A549 (cell line): ENCODE measurements around the gene ACVR1B. TPM values are rescaled to one million over a fixed set of nuclear protein-coding genes. Genes with fewer than 3 reads are reported as not detected.

Source experiments
- ATAC-seq, 2 experiments: fragments of 200-7000 bp in 1 of 2; fragments of >200 bp in 1 of 2; cut with Nextera tagmentation in 1 of 2; cut with Tn5 transposase in 1 of 2; 3 replicates each; pipeline versions ENCODE4 v1.8.0 to v1.9.1; 2018 to 2020; ENCODE audit warnings: mild to moderate bottlenecking in 1 of 2, moderate library complexity in 1 of 2
- CTCF ChIA-PET: fragments of 300-600 bp; sonication (Branson Sonifier 250); formaldehyde crosslinking; extraction: SDS; loops from one replicate; lab custom pipeline; 2021; ENCODE audit warnings: antibody characterized with exemption, inconsistent platforms; lab: Yijun Ruan, JAX
- POLR2A ChIA-PET: fragments of 350-600 bp; formaldehyde crosslinking; extraction: SDS; loops from one replicate; lab custom pipeline; 2021; ENCODE audit warnings: antibody characterized with exemption, inconsistent platforms; lab: Yijun Ruan, JAX
- DNase-seq, 2 experiments: peaks; one replicate each; pipeline versions ENCODE4 v3.0.0 to v3.0.0-alpha.2; 2011 to 2016; ENCODE audit warnings: low read depth in 1 of 2, low spot score in 1 of 2
- FAIRE-seq: peaks from 2 replicates; lab custom pipeline; 2011; peaks lifted over from hg19 to GRCh38; lab: Jason Lieb, UNC
- H3K27ac ChIP-seq, 2 experiments: fragments of >200 bp; sonication (Bioruptor Twin); formaldehyde crosslinking; 3 replicates each; pipeline ENCODE4 v1.5.1; 2016 to 2017
- H3K4me1 ChIP-seq: fragments of >200 bp; sonication (Bioruptor Twin); formaldehyde crosslinking; 3 replicates; pipeline ENCODE4 v1.6.1; 2016
- H3K4me2 ChIP-seq: fragments of >200 bp; sonication (Bioruptor Twin); formaldehyde crosslinking; 3 replicates; pipeline ENCODE4 v1.6.1; 2016
- H3K4me3 ChIP-seq: fragments of >200 bp; sonication (Bioruptor Twin); formaldehyde crosslinking; 3 replicates; pipeline ENCODE4 v1.5.1; 2016
- H3K9me3 ChIP-seq: fragments of >200 bp; sonication (Bioruptor Twin); formaldehyde crosslinking; 3 replicates; pipeline ENCODE4 v1.6.1; 2016
- CBX8 ChIP-seq: fragments of 200-600 bp; sonication (generic); IDR thresholded peaks from 2 replicates; pipeline ENCODE4 v1.6.1; 2016
- EP300 ChIP-seq, 2 experiments: fragments of >200 bp; sonication (Bioruptor Twin); formaldehyde crosslinking; IDR thresholded peaks; 2 replicates in 1 of 2; 3 replicates in 1 of 2; pipeline ENCODE4 v1.6.1; 2016 to 2017
- FOSB ChIP-seq: fragments of 250-450 bp; sonication (Bioruptor Pico); IDR thresholded peaks from 2 replicates; pipeline ENCODE4 v1.5.0; 2020; ENCODE audit warnings: mild to moderate bottlenecking, moderate library complexity
- FOSL2 ChIP-seq, 2 experiments: fragments of 450-650 bp in 1 of 2; fragments of >200 bp in 1 of 2; sonication (Bioruptor Twin) in 1 of 2; formaldehyde crosslinking; IDR thresholded peaks; 2 replicates each; pipeline versions ENCODE4 v1.5.0 to v1.6.1; 2016 to 2020; ENCODE audit warnings: mild to moderate bottlenecking in 1 of 2, moderate library complexity in 1 of 2
- HOXA7 ChIP-seq: fragments of 250-450 bp; sonication (Bioruptor Pico); IDR thresholded peaks from 2 replicates; pipeline ENCODE4 v1.5.0; 2020; ENCODE audit warnings: mild to moderate bottlenecking, moderate library complexity
- HOXB13 ChIP-seq: fragments of 250-450 bp; sonication (Bioruptor Pico); IDR thresholded peaks from 2 replicates; pipeline ENCODE4 v1.5.0; 2020; ENCODE audit warnings: low read depth, mild to moderate bottlenecking, moderate library complexity
- MAZ ChIP-seq: fragments of 150-350 bp; IDR thresholded peaks from 2 replicates; pipeline ENCODE4 v1.6.1; 2014; ENCODE audit warnings: antibody characterized with exemption, low read depth, low read length, borderline replicate concordance
- POLR2A ChIP-seq: IDR thresholded peaks from 2 replicates; pipeline ENCODE4 v1.6.1; 2012; ENCODE audit warnings: mild to moderate bottlenecking, low read length
- POLR2AphosphoS2 ChIP-seq: conservative IDR thresholded peaks from 2 replicates; pipeline ENCODE4 v1.6.1; 2012; ENCODE audit warnings: low read length, improper control_type of control experiment, inconsistent platforms
- RAD21 ChIP-seq, 2 experiments: fragments of >200 bp in 1 of 2; sonication (Bioruptor Twin) in 1 of 2; formaldehyde crosslinking in 1 of 2; IDR thresholded peaks in 1 of 2; conservative IDR thresholded peaks in 1 of 2; 2 replicates in 1 of 2; 3 replicates in 1 of 2; pipeline ENCODE4 v1.6.1; 2012 to 2018; ENCODE audit warnings: inconsistent platforms in 1 of 2
- RARB ChIP-seq: fragments of 250-450 bp; sonication (Bioruptor Pico); IDR thresholded peaks from 2 replicates; pipeline ENCODE4 v1.8.0; 2021; ENCODE audit warnings: mild to moderate bottlenecking, moderate library complexity
- RNF2 ChIP-seq: fragments of 200-600 bp; sonication (generic); IDR thresholded peaks from 2 replicates; pipeline ENCODE4 v1.6.1; 2016; ENCODE audit warnings: low read depth, mild to moderate bottlenecking, antibody characterized with exemption, moderate library complexity, borderline replicate concordance
- SMC3 ChIP-seq: fragments of >200 bp; sonication (Bioruptor Twin); formaldehyde crosslinking; IDR thresholded peaks from 3 replicates; pipeline ENCODE4 v1.6.1; 2018; ENCODE audit warnings: inconsistent platforms
- ZC3H11A ChIP-seq: fragments of 450-650 bp; IDR thresholded peaks from 2 replicates; pipeline ENCODE4 v1.6.1; 2014; ENCODE audit warnings: antibody characterized with exemption, mild to moderate bottlenecking
- WGBS: methylation state at CpG from one replicate; pipeline ENCODE4 v1.1.6; 2017; ENCODE audit errors: missing lambda C conversion rate; 5-methylcytosine and 5-hydroxymethylcytosine counted together
- polyA plus RNA-seq, 4 experiments: library from polyadenylated mRNA; depleted of rRNA in 3 of 4; stranded (reverse); fragments of >200 nt; fragmentation: RNase III in 1 of 4; extraction: RNeasy Plus Mini Kit Qiagen cat#74134 plus additional on column Dnase treatment in 1 of 4; gene quantifications; 2 replicates in 3 of 4; 3 replicates in 1 of 4; pipeline ENCODE4 v1.2.3, GENCODE V29; 2011 to 2017
- TF ChIP-seq, protein P1 (sequence below): fragments of 250-450 bp; sonication (Bioruptor Pico); IDR thresholded peaks from 2 replicates; pipeline ENCODE4 v1.5.0; 2020; ENCODE audit warnings: low read depth, mild to moderate bottlenecking, moderate library complexity
- TF ChIP-seq, protein P2 (sequence below): fragments of 150-350 bp; IDR thresholded peaks from 2 replicates; pipeline ENCODE4 v1.6.1; 2014; ENCODE audit warnings: low read depth, mild to moderate bottlenecking, low read length
- TF ChIP-seq, protein P3 (sequence below): fragments of >200 bp; sonication (Bioruptor Twin); formaldehyde crosslinking; IDR thresholded peaks from 3 replicates; pipeline ENCODE4 v1.5.1; 2016

Gene ACVR1B
- polyA plus RNA-seq, 2 of the 4 experiments (the other 2 are of a cell fraction): 15.2 to 18.4 TPM

DNA sequence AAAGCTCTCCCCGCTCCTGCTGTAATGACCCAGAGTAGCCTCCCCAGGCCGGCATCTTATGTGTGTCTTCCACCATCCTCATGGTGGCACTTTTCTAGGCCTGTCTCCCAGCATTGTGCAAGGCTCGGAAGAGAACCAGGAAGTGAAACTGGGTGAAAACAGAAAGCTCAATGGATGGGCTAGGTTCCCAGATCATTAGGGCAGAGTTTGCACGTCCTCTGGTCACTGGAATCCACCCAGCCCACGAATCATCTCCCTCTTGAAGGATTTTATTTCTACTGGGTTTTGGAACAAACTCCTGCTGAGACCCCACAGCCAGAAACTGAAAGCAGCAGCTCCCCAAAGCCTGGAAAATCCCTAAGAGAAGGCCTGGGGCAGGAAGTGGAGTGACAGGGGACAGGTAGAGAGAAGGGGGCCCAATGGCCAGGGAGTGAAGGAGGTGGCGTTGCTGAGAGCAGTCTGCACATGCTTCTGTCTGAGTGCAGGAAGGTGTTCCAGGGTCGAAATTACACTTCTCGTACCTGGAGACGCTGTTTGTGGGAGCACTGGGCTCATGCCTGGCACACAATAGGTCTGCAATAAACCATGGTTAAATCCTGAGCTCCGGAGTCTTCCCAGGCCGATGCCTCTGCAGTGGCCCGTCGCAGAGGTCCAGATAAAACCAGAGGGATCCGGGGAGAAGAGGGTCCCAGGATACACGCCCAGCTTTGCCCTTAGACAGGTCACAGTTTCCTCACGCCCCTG is 28.6 kb upstream of the ACVR1B start (continued):
- TF ChIP-seq, protein P1, sequence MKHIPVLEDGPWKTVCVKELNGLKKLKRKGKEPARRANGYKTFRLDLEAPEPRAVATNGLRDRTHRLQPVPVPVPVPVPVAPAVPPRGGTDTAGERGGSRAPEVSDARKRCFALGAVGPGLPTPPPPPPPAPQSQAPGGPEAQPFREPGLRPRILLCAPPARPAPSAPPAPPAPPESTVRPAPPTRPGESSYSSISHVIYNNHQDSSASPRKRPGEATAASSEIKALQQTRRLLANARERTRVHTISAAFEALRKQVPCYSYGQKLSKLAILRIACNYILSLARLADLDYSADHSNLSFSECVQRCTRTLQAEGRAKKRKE (CRISPR knock-in tag): no peak
- TF ChIP-seq ZC3H11A: no peak

DNA sequence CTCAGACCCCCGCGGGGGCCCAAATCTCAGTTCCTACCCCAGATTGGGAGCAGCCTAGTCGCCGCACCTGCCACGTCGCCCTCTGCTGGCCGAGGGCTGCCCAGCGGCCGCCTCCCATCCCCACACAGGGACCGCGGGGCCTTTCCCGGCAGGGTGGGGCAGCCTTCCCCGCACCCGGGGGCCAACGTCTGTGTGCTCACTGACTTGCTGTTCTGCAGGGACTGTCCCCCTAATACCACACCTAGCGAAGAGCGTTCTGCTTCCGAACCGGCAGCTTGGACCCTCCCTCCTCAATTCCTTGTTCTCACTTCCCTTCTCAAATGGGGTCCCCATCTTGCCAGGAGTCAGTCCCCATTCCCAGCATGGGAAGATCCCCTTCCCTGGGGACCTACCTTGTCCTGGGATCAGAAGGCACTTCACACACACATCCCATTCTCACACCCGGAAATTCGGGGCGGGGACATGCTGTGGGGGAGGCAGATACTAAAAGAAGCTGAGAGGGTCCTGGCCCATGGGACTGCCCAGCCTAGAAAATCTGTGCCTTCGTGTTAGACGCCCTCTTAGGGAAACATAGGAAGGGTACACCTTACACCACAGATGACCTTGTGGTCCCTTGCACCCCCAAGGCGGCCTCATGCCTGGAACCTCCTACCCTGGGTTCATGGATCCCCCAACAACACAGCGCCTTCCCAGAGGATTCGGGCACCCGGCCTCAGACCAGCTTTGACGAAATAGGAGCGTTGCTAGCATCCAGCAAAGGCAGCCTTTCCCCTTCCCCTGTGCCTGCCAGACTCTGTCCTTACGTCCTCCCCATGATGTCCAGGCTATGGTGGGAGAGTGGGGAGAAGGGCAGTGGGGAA is 27.8 kb upstream of the ACVR1B start:
- Histone ChIP-seq H3K4me2 (peak overlapping the region; percentile 58), H3K4me1 (peaks cover 7% of the 10 kb centered on the region; the same call in 2 of the 3 replicates), H3K27ac (peak overlapping the region in 1 of 2 experiments; percentile 58; a peak in 2 of 6 replicates), H3K9me3 (no peaks in the 10 kb centered on the region), H3K4me3 (no peak overlapping the region)
- WGBS: 29% methylated on average over 31 of the region's 31 CpGs
- DNase-seq (peak in 1 of 2 experiments; percentile 49), ATAC-seq (peak; percentile 75 to 93; a peak in 4 of 6 replicates), FAIRE-seq (no peak)
- ChIA-PET CTCF (interaction anchor here (0.8 to 5.2 kb wide), 36 partner anchors 10 to 583 kb away, joined by 3 to 69 read pairs (median 5); partner anchors contain the start of genes ACVRL1 and ANKRD33), POLR2A (no interaction called here)
- TF ChIP-seq, protein P1 (CRISPR knock-in tag): no peak
- TF ChIP-seq, protein P2, sequence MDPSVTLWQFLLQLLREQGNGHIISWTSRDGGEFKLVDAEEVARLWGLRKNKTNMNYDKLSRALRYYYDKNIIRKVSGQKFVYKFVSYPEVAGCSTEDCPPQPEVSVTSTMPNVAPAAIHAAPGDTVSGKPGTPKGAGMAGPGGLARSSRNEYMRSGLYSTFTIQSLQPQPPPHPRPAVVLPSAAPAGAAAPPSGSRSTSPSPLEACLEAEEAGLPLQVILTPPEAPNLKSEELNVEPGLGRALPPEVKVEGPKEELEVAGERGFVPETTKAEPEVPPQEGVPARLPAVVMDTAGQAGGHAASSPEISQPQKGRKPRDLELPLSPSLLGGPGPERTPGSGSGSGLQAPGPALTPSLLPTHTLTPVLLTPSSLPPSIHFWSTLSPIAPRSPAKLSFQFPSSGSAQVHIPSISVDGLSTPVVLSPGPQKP: no peak
- TF ChIP-seq POLR2AphosphoS2: no peak
- no peak for TF ChIP-seq CBX8
- peak; percentile 55 for TF ChIP-seq SMC3
- TF ChIP-seq POLR2A: no peak
- TF ChIP-seq HOXB13 (CRISPR knock-in tag): no peak
- no peak for TF ChIP-seq RARB (CRISPR knock-in tag)
- TF ChIP-seq FOSL2 (IDR thresholded peaks at IDR 0.05): no peak
- TF ChIP-seq FOSL2 (CRISPR knock-in tag; IDR thresholded peaks at IDR 0.05): no peak
- peak; percentile 31 to 34; a peak in 3 of 5 replicates for TF ChIP-seq RAD21 (conservative IDR thresholded peaks at IDR 0.05 in 1 of 2, IDR thresholded peaks at IDR 0.05 in 1 of 2)
- no peak for TF ChIP-seq HOXA7 (CRISPR knock-in tag)
- TF ChIP-seq, protein P3, sequence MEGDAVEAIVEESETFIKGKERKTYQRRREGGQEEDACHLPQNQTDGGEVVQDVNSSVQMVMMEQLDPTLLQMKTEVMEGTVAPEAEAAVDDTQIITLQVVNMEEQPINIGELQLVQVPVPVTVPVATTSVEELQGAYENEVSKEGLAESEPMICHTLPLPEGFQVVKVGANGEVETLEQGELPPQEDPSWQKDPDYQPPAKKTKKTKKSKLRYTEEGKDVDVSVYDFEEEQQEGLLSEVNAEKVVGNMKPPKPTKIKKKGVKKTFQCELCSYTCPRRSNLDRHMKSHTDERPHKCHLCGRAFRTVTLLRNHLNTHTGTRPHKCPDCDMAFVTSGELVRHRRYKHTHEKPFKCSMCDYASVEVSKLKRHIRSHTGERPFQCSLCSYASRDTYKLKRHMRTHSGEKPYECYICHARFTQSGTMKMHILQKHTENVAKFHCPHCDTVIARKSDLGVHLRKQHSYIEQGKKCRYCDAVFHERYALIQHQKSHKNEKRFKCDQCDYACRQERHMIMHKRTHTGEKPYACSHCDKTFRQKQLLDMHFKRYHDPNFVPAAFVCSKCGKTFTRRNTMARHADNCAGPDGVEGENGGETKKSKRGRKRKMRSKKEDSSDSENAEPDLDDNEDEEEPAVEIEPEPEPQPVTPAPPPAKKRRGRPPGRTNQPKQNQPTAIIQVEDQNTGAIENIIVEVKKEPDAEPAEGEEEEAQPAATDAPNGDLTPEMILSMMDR: peak; percentile 80

DNA sequence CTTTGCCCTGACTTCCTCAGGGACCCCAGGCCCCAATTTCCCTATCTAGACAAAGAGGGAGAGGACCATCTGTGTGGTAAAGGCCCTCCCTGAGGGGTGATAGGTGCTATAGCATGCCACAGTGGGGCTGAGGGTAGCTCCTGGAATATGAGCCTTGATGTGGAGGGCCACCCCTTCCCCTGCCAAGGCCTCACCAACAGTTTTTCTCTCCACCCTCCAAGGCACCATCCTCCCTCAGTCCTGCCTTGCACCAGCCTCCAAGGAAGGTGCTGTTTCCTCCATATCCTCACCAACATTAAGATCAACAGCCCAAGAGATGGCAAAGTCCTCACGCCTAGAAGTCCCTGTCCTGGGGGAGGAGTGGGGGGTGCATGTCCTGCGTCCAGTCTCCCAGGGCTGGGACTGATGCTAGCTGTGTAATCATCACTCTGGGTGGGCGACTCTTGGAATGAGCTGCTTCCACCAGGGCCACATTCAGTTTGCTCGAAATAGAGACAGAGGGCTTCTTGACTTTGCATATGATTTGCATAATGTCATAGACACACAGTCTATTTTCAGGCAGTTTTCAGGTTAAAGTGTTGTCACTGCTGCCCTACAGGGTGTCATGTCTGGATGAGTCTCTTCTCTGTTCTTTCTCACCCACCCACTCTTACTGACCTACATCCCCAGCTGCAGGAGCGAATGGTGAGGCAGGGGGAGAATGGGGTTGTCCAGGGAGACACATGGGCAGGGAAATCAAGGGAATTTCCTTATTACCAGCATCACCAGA is 26.8 kb upstream of the ACVR1B start:
- POLR2A ChIA-PET: no interaction called here
- 86% methylated on average over 5 of the region's 5 CpGs for WGBS
- Histone ChIP-seq H3K4me3 (no peak overlapping the region), H3K4me1 (peaks cover 7% of the 10 kb centered on the region; the same call in 2 of the 3 replicates), H3K9me3 (no peaks in the 10 kb centered on the region), H3K27ac (no peak overlapping the region), H3K4me2 (no peak overlapping the region)
- FAIRE-seq (no peak), DNase-seq (no peak), ATAC-seq (no peak)
- CTCF ChIA-PET: interaction anchor here (0.7 to 5.2 kb wide), 16 partner anchors 11 to 550 kb away, joined by 3 to 69 read pairs (median 4); partner anchors contain the start of genes ACVRL1 and ANKRD33
- TF ChIP-seq RNF2 (no peak), MAZ (no peak), RAD21 (conservative IDR thresholded peaks at IDR 0.05 in 1 of 2, IDR thresholded peaks at IDR 0.05 in 1 of 2) (no peak), FOSB (CRISPR knock-in tag) (no peak), EP300 (IDR thresholded peaks at IDR 0.05) (no peak)
